ENCODE results near the gene MVB12B.

GRCh38 chr9:126360073-126360472 is 33.4 kb downstream of the MVB12B start:
- TF ChIP-seq CTCF (conservative IDR thresholded peaks at IDR 0.05 in 1 of 2, IDR thresholded peaks at IDR 0.05 in 1 of 2; ENCODE audit: low read depth in 1 of 2, low read length in 2 of 2), result no peak
- no peak for TF ChIP-seq EZH2 (IDR thresholded peaks at IDR 0.05; ENCODE audit: low read length, missing control alignments)

All from fibroblast of lung (primary cell).